ELR (cell line): ENCODE measurements around the gene CHPT1.

ENCODE experiments used
- DNase-seq: peaks from one replicate; pipeline ENCODE4 v3.0.0-alpha.2; 2015; ENCODE audit warnings: low read depth

Gene CHPT1

GRCh38 chr12:101764051-101764792, 66.8 kb downstream of the CHPT1 start:
- no peak for DNase-seq

- no peak for DNase-seq
Observed at GRCh38 chr12:101767537-101767936, 70.1 kb downstream of the CHPT1 start.

GRCh38 chr12:101768781-101769180, 71.3 kb downstream of the CHPT1 start:
- DNase-seq, result no peak

GRCh38 chr12:101769865-101770264, 72.4 kb downstream of the CHPT1 start:
- no peak for DNase-seq

GRCh38 chr12:101772012-101772775, 74.8 kb downstream of the CHPT1 start:
- DNase-seq, result no peak

GRCh38 chr12:101773650-101774162, 76.3 kb downstream of the CHPT1 start:
- peak; percentile 74 for DNase-seq

- no peak for DNase-seq
Observed at GRCh38 chr12:101775816-101776215, 78.4 kb downstream of the CHPT1 start.

- DNase-seq, result no peak
Observed at GRCh38 chr12:101777485-101777884, 80.0 kb downstream of the CHPT1 start.

- no peak for DNase-seq
Observed at GRCh38 chr12:101777978-101778377, 80.5 kb downstream of the CHPT1 start.
